ENCODE data around the gene PARP14.

DNA sequence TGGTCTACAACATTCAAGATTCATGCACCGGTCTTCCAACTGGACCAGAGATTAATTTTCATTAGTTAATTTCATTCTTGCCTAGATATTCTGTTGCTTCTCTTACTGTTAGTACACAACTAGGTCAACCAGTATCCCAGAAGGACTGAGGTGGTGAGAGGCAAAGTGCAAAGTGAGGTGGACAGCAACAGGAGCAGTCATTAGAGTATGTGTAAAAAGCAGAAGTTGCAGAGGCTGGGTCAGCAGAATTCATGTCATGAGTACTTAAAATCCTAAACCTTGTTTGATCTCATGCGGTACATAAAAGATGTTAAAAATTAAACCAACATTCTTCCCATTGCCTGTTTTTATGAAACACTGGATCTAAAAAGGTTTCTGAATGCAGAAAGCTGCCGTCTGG is 46.7 kb downstream of the PARP14 start:
- TF ChIP-seq POLR2A (IDR thresholded peaks at IDR 0.05) = no peak
- TF ChIP-seq, protein P1, sequence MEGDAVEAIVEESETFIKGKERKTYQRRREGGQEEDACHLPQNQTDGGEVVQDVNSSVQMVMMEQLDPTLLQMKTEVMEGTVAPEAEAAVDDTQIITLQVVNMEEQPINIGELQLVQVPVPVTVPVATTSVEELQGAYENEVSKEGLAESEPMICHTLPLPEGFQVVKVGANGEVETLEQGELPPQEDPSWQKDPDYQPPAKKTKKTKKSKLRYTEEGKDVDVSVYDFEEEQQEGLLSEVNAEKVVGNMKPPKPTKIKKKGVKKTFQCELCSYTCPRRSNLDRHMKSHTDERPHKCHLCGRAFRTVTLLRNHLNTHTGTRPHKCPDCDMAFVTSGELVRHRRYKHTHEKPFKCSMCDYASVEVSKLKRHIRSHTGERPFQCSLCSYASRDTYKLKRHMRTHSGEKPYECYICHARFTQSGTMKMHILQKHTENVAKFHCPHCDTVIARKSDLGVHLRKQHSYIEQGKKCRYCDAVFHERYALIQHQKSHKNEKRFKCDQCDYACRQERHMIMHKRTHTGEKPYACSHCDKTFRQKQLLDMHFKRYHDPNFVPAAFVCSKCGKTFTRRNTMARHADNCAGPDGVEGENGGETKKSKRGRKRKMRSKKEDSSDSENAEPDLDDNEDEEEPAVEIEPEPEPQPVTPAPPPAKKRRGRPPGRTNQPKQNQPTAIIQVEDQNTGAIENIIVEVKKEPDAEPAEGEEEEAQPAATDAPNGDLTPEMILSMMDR (IDR thresholded peaks at IDR 0.05) = no peak
